GM18858 (cell line): ENCODE data around the gene NF2.
"Not testable (repeated sequence)": the region's sequence is repeated elsewhere in the genome, so short reads cannot be mapped to it uniquely, and the experiment has no call there.

Experiments used
- ATAC-seq: cut with Tn5 transposase; IDR thresholded peaks from one replicate; pipeline ENCODE4 v1.9.1; 2021; ENCODE audit not compliant: unreplicated experiment

Gene NF2

DNA sequence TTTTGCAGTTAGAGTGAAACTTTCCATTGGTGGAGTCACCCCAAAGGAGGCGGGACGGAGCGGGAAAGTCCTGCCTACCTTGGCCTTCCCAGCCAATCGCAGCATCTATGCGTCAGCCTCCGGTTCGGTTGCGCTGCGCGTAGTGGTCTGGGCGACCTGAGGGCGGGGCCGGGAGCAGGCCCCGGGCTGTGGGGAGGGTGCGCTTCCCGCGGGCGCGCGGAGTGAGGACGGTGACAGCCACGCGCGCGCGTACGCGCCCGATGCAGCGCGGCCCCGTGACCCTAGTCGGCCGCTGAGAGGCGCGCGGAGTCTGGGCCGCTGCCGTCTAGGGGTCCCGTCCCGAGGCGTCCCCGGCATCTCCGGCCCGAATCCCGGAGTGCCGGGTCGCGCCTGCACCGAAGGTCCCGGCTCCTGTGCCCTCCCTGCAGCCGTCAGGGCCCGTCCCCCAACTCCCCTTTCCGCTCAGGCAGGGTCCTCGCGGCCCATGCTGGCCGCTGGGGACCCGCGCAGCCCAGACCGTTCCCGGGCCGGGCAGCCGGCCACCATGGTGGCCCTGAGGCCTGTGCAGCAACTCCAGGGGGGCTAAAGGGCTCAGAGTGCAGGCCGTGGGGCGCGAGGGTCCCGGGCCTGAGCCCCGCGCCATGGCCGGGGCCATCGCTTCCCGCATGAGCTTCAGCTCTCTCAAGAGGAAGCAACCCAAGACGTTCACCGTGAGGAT is at the start of gene NF2:
TSS of gene NF2 (plus strand) at position 276 of the 718 bp plus-strand sequence. CDS start at position 642, 366 bp downstream.
- ATAC-seq: peak; percentile 92

GRCh38 chr22:29555065-29555644 is 48.3 kb upstream of the NF2 start:
- ATAC-seq: no peak

GRCh38 chr22:29559030-29559429 is 44.4 kb upstream of the NF2 start:
- ATAC-seq: no peak

DNA sequence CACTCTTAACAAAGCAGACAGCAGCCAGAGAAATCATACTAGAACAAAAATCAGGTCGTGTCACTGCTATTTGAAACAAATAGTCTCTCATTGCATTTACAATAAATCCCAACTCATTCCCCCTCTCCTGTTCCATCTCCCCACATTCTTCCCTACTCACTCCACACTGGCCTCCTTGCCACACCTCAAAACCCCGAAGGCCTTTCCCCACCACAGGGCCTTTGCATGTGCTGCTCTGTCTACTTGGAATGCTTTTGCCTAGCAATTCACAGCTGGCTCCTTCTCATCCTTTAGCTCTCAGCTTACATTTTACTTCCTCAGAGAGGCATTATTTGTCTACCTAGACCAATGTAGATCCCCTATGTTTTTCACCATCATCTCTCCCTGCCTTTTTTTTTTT is 43.6 kb upstream of the NF2 start:
- no peak for ATAC-seq

GRCh38 chr22:29563652-29564460 is 39.6 kb upstream of the NF2 start:
- no peak for ATAC-seq

DNA sequence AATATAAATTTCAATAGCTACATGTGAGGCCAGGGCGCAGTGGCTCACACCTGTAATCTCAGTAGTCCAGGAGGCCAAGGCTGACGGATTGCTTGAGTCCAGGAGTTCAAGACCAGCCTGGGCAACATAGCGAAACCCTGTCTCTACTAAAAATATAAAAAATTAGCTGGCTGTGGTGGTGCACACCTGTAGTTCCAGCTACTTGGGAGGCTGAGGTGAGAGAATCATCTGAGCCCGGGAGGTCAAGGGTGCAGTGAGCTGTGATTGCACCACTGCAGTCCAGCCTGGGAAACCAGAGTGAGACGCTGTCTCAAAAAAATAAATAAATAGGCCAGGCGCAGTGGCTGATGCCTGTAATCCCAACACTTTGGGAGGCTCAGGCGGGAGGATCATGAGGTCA is 36.9 kb upstream of the NF2 start:
- not testable (repeated sequence) for ATAC-seq

GRCh38 chr22:29567338-29567737 is 36.1 kb upstream of the NF2 start:
- no peak for ATAC-seq

DNA sequence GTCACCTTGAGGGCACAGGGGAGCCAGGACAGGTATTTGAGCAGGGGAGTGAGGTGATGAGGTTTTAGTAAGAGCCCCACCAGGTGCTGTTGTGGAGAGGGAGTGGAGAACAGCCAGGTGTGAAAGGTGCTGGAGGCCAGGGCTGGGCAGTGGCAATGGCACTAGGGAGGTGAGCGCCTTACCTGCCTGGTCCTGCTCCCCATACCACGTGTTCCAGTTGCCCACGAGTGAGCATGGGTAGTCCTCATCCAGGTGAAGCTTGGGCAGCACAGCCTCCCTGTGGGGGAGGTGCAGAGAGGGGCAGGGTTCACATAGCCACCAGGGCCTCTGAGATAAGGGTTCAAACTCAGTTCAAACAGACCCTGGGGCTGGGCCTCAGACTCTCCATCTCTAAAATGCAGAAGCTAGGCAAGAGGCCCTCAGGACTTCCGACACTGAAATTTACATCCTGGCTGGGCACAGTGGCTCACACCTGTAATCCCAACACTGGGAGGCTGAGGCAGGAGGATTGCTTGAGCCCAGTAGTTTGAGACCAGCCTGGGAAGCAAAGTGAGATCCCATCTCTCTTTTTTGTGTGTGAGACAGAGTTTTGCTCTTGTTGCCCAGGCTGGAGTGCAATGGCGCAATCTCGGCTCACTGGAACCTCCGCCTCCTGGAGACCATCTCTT is 34.3 kb upstream of the NF2 start:
- ATAC-seq: no peak

DNA sequence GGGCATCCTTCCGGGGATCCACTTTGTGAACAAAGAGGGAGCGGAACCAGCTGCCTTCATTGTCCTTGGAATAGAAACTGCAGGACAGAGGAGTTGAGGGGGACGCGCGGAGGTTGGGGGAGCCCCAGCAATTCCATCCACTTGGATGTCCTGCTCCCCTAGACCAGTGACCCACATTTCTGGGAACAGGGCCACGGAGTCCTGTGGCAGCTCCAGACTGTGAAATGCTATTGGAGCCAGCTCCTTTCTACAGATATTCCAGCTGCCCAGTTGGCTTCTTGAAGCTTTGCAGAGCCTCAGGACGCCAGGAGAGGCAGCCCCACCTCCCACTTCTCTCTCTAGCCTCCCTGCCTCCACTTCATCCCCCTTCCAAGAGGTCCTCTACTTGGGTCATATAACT is 33.0 kb upstream of the NF2 start:
- no peak for ATAC-seq

DNA sequence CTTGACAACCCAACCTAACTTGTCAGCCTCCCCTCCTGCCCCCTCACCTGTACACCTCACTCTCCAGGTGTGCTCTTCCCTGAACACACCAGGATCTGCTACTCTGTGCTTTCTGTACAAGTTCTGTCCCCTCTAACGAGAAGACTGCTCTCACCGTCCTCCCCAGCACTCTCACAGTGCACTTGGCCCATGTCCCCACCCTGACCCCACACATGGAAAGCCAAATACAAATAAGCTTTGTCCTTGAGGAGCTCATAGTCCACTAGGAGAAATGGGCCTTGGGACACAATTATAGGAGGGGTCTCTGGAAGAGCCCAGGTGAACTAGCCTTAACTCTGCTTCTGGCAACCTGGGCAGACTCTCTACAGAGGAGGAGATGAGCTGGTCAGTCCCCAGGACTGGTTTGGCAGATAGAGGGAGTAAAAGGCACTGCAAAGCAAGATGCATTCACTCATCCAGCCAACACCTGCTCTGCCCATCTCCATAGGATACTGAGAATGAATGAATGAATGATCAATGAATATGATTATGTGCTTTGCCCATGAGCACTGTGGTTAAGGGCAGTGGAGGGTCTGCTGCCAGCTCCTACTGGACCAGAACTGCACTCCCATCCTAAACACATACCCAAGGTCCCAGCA is 32.4 kb upstream of the NF2 start:
- no peak for ATAC-seq

- ATAC-seq: no peak
Measured at GRCh38 chr22:29574762-29575450, 28.5 kb upstream of the NF2 start.

GRCh38 chr22:29578462-29579200 is 24.8 kb upstream of the NF2 start:
- ATAC-seq: no peak

GRCh38 chr22:29580200-29580810 is 23.1 kb upstream of the NF2 start:
- ATAC-seq: no peak

DNA sequence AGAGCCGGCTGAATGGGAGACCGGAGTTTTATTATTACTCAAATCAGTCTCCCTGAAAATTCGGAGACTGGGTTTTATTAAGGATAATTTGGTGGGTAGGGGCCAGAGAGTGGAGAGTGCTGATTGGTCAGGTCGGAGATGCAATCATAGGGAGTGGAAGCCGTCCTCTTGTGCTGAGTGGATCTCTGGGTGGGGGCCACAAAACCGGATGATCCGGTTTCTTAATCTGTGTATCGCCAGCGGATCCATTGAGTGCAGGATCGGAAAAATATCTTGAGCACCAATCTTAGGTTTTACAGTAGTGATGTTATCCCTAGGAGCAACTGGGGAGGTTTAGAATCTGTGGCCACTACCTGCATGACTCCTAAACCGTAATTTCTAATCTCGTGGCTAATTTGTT is 21.6 kb upstream of the NF2 start:
- ATAC-seq: no peak

- no peak for ATAC-seq
Measured at GRCh38 chr22:29584975-29585374, 18.5 kb upstream of the NF2 start.

DNA sequence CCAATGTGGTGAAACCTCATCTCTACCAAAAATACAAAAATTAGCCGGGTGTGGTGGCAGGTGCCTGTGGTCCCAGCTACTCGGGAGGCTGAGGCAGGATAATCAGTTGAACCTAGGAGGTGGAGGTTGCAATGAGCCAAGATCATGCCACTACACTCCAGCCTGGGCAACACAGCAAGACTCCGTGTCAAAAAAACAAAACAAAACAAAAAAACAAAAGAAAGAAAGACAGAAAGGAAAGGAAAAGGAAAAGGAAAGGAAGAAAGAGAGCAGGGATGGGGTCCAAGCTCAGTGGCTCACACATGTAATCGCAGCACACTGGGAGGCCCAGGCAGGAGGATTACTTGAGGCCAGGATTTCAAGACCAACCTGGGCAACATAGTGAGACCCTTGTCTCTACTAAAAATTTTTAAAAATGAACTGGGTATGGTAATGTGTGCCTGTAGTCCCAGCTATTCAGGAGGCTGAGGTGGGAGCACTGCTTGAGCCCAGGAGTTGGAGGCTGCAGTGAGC is 17.2 kb upstream of the NF2 start:
- ATAC-seq: not testable (repeated sequence)

DNA sequence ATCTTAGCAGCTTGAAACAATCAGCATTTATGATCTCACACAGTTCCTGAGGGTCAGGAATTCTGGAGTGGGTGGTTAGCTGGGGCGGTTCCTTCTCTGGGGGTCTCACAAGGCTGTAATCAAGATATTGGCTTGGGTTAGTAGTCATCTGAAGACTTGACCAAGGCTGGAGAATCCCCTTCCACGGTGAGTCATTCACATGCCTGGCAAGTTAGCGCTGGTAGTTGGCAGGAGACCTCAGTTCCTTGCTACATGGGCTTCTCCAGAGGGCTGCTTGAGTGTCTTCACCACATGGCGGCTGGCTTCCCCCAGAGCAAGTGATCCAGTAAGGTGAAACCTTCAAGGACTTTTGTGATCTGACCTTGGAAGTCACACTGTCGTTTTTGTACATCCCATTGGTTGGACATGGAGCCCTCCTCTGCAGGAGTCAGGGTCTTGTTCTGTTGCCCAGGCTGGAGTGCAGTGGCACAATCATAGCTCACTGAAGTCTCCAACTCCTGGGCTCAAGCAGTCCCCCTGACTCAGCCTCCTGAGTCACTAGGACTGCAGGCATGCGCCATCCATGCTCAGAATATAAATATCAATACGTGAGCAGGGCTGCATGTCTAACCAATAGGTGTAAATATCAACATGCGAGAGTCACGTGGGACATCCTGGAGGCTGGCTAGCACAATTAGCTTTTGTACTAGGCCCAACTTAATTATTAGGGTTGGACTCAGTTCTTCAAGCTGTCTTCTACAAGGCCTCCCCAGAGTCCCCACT is 15.3 kb upstream of the NF2 start:
- no peak for ATAC-seq

DNA sequence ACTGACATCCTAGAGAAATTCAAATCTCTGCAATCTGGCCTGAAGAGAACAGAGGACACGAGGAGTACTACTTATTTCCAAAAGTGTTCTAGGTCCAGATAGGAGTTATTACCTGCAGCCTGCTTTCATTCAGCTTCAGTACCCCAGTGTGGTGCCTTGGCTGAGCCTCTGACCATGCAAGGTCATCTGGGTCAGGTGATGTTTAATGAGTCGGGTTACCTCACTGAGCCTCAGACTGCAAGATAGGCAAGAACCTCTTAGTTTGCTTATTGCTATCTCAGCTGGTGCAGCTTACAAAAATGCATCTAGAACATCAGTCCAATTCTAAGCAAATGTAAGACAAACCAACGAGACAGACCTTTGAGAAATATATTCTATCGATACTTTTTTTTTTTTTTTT is 9.5 kb upstream of the NF2 start:
- ATAC-seq: no peak
